K562 (cell line): ENCODE data around the gene ZNF292.

Experiments
- ELF4 ChIP-seq: fragments of 450-650 bp; formaldehyde crosslinking; IDR thresholded peaks from 2 replicates; pipeline ENCODE4 v1.4.0; 2022; ENCODE audit warnings: missing genetic modification characterization
- EZH2 ChIP-seq: IDR thresholded peaks from 2 replicates; pipeline ENCODE4 v1.6.1; 2012; ENCODE audit warnings: low read depth, mild to moderate bottlenecking, inconsistent platforms, low read length, borderline replicate concordance
- FOSL1 ChIP-seq: fragments of 200-800 bp; sonication (Bioruptor generic); conservative IDR thresholded peaks from 2 replicates; pipeline ENCODE4 v1.6.1; 2016; ENCODE audit warnings: missing genetic modification characterization, missing compliant biosample characterization
- FOXP1 ChIP-seq: sonication (generic); formaldehyde crosslinking; IDR thresholded peaks from 2 replicates; pipeline ENCODE4 v1.8.0; 2022; ENCODE audit warnings: mild to moderate bottlenecking, missing genetic modification reagents
- ZBTB17 ChIP-seq: fragments of 450-650 bp; formaldehyde crosslinking; IDR thresholded peaks from 2 replicates; pipeline ENCODE4 v1.4.0; 2020; ENCODE audit warnings: mild to moderate bottlenecking
- ZNF3 ChIP-seq: fragments of 250-450 bp; sonication (Bioruptor Pico); IDR thresholded peaks from 2 replicates; pipeline ENCODE4 v1.5.0; 2021; ENCODE audit warnings: mild to moderate bottlenecking, moderate library complexity
- ZNF76 ChIP-seq: fragments of 250-450 bp; sonication (Bioruptor Pico); IDR thresholded peaks from 2 replicates; pipeline ENCODE4 v1.4.0; 2020; ENCODE audit warnings: mild to moderate bottlenecking, moderate library complexity, borderline replicate concordance
- TF ChIP-seq, protein P1 (sequence below), 3 experiments: IDR thresholded peaks in 2 of 3; conservative IDR thresholded peaks in 1 of 3; 2 replicates each; pipeline ENCODE4 v1.5.1; 2011 to 2012; ENCODE audit warnings: low read length in 3 of 3, mild to moderate bottlenecking in 3 of 3, control low read depth in 2 of 3, improper control_type of control experiment in 1 of 3, inconsistent platforms in 1 of 3, low read depth in 1 of 3, mixed read lengths in 1 of 3, moderate library complexity in 1 of 3; ENCODE audit not compliant: insufficient read depth in 2 of 3
- TF ChIP-seq, protein P2 (sequence below): sonication (generic); formaldehyde crosslinking; IDR thresholded peaks from 2 replicates; pipeline ENCODE4 v1.8.0; 2022; ENCODE audit warnings: missing genetic modification reagents, mild to moderate bottlenecking, moderate library complexity, borderline replicate concordance
- TF ChIP-seq, protein P3 (sequence below), 2 experiments: IDR thresholded peaks; 2 replicates each; pipeline ENCODE4 v1.6.1; 2011; ENCODE audit warnings: borderline replicate concordance in 1 of 2, control low read depth in 1 of 2, low read depth in 1 of 2, low read length in 1 of 2, mild to moderate bottlenecking in 1 of 2, mixed read lengths in 1 of 2, moderate library complexity in 1 of 2; ENCODE audit not compliant: insufficient read depth in 1 of 2, insufficient read length in 1 of 2, poor library complexity in 1 of 2, severe bottlenecking in 1 of 2; ENCODE audit errors: extremely low read depth in 1 of 2
- TF ChIP-seq, protein P4 (sequence below): fragments of 150-350 bp; conservative IDR thresholded peaks from 2 replicates; pipeline ENCODE4 v1.6.1; 2014; ENCODE audit warnings: low read length

DNA sequence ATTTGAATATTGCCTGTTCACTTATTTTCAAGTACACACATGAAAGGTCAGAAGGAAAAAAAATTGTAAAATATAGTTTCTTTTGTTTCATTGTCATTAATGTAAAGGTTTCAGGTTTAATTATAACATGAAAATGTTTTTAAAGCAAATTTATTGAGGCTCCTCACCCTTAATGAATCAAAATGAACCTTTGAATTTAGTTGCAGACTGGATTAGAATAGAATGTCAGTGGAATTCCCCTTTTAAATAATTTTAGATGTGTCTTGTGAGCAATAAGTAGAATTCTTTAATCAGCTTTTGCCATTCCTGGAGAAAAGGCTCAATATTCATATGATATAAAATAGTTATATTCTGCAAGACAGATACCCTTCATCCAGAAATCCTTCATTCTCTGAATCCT lies 96.4 kb downstream of the ZNF292 start:
- TF ChIP-seq FOXP1 (CRISPR knock-in tag): no peak
- no peak for TF ChIP-seq ZNF3 (CRISPR knock-in tag)
- TF ChIP-seq, protein P1, sequence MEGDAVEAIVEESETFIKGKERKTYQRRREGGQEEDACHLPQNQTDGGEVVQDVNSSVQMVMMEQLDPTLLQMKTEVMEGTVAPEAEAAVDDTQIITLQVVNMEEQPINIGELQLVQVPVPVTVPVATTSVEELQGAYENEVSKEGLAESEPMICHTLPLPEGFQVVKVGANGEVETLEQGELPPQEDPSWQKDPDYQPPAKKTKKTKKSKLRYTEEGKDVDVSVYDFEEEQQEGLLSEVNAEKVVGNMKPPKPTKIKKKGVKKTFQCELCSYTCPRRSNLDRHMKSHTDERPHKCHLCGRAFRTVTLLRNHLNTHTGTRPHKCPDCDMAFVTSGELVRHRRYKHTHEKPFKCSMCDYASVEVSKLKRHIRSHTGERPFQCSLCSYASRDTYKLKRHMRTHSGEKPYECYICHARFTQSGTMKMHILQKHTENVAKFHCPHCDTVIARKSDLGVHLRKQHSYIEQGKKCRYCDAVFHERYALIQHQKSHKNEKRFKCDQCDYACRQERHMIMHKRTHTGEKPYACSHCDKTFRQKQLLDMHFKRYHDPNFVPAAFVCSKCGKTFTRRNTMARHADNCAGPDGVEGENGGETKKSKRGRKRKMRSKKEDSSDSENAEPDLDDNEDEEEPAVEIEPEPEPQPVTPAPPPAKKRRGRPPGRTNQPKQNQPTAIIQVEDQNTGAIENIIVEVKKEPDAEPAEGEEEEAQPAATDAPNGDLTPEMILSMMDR (IDR thresholded peaks at IDR 0.05 in 2 of 3, conservative IDR thresholded peaks at IDR 0.05 in 1 of 3; ENCODE audit: insufficient read depth in 2 of 3, low read depth in 1 of 3, low read length in 3 of 3): no peak
- TF ChIP-seq, protein P2, sequence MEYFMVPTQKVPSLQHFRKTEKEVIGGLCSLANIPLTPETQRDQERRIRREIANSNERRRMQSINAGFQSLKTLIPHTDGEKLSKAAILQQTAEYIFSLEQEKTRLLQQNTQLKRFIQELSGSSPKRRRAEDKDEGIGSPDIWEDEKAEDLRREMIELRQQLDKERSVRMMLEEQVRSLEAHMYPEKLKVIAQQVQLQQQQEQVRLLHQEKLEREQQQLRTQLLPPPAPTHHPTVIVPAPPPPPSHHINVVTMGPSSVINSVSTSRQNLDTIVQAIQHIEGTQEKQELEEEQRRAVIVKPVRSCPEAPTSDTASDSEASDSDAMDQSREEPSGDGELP (CRISPR knock-in tag): no peak
- no peak for TF ChIP-seq ZNF76 (CRISPR knock-in tag)
- TF ChIP-seq, protein P3, sequence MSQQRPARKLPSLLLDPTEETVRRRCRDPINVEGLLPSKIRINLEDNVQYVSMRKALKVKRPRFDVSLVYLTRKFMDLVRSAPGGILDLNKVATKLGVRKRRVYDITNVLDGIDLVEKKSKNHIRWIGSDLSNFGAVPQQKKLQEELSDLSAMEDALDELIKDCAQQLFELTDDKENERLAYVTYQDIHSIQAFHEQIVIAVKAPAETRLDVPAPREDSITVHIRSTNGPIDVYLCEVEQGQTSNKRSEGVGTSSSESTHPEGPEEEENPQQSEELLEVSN (IDR thresholded peaks at IDR 0.05; ENCODE audit: borderline replicate concordance in 1 of 2, extremely low read depth in 1 of 2, insufficient read depth in 1 of 2, insufficient read length in 1 of 2, low read depth in 1 of 2, low read length in 1 of 2, poor library complexity in 1 of 2, severe bottlenecking in 1 of 2): no peak
- no peak for TF ChIP-seq ELF4 (CRISPR knock-in tag)
- no peak for TF ChIP-seq ZBTB17 (CRISPR knock-in tag)
- no peak for TF ChIP-seq FOSL1 (tag)
- TF ChIP-seq EZH2: no peak
- TF ChIP-seq, protein P4, sequence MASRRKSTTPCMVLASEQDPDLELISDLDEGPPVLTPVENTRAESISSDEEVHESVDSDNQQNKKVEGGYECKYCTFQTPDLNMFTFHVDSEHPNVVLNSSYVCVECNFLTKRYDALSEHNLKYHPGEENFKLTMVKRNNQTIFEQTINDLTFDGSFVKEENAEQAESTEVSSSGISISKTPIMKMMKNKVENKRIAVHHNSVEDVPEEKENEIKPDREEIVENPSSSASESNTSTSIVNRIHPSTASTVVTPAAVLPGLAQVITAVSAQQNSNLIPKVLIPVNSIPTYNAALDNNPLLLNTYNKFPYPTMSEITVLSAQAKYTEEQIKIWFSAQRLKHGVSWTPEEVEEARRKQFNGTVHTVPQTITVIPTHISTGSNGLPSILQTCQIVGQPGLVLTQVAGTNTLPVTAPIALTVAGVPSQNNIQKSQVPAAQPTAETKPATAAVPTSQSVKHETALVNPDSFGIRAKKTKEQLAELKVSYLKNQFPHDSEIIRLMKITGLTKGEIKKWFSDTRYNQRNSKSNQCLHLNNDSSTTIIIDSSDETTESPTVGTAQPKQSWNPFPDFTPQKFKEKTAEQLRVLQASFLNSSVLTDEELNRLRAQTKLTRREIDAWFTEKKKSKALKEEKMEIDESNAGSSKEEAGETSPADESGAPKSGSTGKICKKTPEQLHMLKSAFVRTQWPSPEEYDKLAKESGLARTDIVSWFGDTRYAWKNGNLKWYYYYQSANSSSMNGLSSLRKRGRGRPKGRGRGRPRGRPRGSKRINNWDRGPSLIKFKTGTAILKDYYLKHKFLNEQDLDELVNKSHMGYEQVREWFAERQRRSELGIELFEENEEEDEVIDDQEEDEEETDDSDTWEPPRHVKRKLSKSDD: no peak
